HepG2 (cell line): Measurements from ENCODE around the gene LIG4. TPM values are rescaled to one million over a fixed set of nuclear protein-coding genes. Genes with fewer than 3 reads are reported as not detected.
A peak's percentile ranks its signal among the peaks of the same experiment; 100 is the strongest.

Source experiments
- CHD2 ChIP-seq: IDR thresholded peaks from 2 replicates; pipeline ENCODE4 v1.6.1; 2011; ENCODE audit warnings: low read depth, low read length, improper control_type of control experiment
- HNRNPLL ChIP-seq: fragments of 200-400 bp; formaldehyde crosslinking; IDR thresholded peaks from 2 replicates; pipeline ENCODE4 v1.6.1; 2017; ENCODE audit warnings: mild to moderate bottlenecking, low read depth, low read length; ENCODE audit not compliant: poor library complexity, severe bottlenecking
- MLLT10 ChIP-seq: sonication (generic); formaldehyde crosslinking; IDR thresholded peaks from 2 replicates; pipeline ENCODE4 v1.4.0; 2020; ENCODE audit warnings: missing genetic modification reagents
- MXD4 ChIP-seq: IDR thresholded peaks from 2 replicates; pipeline ENCODE4 v1.6.1; 2016; ENCODE audit warnings: mild to moderate bottlenecking, missing biosample characterization, missing genetic modification reagents
- PHF8 ChIP-seq: sonication (generic); formaldehyde crosslinking; IDR thresholded peaks from 2 replicates; pipeline ENCODE4 v1.5.0; 2020; ENCODE audit warnings: missing genetic modification reagents
- POGZ ChIP-seq: sonication (generic); formaldehyde crosslinking; IDR thresholded peaks from 2 replicates; pipeline ENCODE4 v1.4.0; 2020; ENCODE audit warnings: mild to moderate bottlenecking, missing genetic modification reagents
- polyA plus RNA-seq, 8 experiments: library from polyadenylated mRNA; depleted of rRNA in 3 of 8; stranded (reverse) in 7 of 8; unstranded in 1 of 8; fragments of >200 nt; fragmentation: Illumina TruSeq in 4 of 8; extraction: Trizol in 4 of 8; gene quantifications; 2 replicates each; pipeline versions ENCODE4 v1.2.1 to v1.2.3, GENCODE V29; 2011 to 2016; ENCODE audit warnings: low read depth in 4 of 8, missing spikeins in 1 of 8, mixed read lengths in 1 of 8; ENCODE audit not compliant: insufficient read depth in 1 of 8
- total RNA-seq, 5 experiments: library from RNA; depleted of rRNA; stranded (reverse); fragments of >200 nt; fragmentation: Illumina TruSeq; extraction: Trizol; gene quantifications; 2 replicates each; pipeline ENCODE4 v1.2.3, GENCODE V29; 2016; ENCODE audit warnings: low read depth in 1 of 5
- TF ChIP-seq, protein P1 (sequence below): sonication (generic); formaldehyde crosslinking; IDR thresholded peaks from 2 replicates; pipeline ENCODE4 v1.4.0; 2020; ENCODE audit warnings: missing genetic modification reagents
- TF ChIP-seq, protein P2 (sequence below): sonication (generic); formaldehyde crosslinking; IDR thresholded peaks from 2 replicates; pipeline ENCODE4 v1.5.1; 2020; ENCODE audit warnings: mild to moderate bottlenecking, missing genetic modification reagents, moderate library complexity
- TF ChIP-seq, protein P3 (sequence below): conservative IDR thresholded peaks from 2 replicates; pipeline ENCODE4 v1.6.1; 2018; ENCODE audit warnings: missing genetic modification reagents

Gene LIG4
- total and polyA plus RNA-seq, 2 of the 13 experiments (the other 11 are each of a cell fraction or from before 2014, with no cell fraction given): 4.0 to 4.5 TPM

DNA sequence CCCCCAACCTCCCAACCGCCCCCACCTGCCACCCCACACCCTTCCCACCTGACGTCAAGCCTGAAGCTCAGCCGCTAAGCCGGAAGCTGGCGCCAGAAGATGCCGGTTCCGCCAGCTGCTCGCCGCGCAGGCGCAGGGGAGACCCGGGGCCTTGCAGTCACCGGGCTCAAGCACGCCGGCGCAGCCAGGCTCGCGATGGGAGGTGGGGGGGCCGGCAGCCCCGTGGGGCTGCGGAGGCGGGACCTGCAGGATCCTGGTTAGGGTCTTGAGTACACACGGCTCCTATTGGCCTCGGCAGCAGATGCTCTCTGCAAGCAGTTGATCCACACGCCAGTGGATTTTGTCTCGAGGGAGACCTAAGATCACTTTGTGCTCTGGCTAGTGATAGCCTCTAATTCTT, at the start of gene LIG4 (continued):
- TF ChIP-seq, protein P1, sequence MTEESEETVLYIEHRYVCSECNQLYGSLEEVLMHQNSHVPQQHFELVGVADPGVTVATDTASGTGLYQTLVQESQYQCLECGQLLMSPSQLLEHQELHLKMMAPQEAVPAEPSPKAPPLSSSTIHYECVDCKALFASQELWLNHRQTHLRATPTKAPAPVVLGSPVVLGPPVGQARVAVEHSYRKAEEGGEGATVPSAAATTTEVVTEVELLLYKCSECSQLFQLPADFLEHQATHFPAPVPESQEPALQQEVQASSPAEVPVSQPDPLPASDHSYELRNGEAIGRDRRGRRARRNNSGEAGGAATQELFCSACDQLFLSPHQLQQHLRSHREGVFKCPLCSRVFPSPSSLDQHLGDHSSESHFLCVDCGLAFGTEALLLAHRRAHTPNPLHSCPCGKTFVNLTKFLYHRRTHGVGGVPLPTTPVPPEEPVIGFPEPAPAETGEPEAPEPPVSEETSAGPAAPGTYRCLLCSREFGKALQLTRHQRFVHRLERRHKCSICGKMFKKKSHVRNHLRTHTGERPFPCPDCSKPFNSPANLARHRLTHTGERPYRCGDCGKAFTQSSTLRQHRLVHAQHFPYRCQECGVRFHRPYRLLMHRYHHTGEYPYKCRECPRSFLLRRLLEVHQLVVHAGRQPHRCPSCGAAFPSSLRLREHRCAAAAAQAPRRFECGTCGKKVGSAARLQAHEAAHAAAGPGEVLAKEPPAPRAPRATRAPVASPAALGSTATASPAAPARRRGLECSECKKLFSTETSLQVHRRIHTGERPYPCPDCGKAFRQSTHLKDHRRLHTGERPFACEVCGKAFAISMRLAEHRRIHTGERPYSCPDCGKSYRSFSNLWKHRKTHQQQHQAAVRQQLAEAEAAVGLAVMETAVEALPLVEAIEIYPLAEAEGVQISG (CRISPR knock-in tag): peak; percentile 49; the same call in 1 of the 2 replicates
- TF ChIP-seq, protein P2, sequence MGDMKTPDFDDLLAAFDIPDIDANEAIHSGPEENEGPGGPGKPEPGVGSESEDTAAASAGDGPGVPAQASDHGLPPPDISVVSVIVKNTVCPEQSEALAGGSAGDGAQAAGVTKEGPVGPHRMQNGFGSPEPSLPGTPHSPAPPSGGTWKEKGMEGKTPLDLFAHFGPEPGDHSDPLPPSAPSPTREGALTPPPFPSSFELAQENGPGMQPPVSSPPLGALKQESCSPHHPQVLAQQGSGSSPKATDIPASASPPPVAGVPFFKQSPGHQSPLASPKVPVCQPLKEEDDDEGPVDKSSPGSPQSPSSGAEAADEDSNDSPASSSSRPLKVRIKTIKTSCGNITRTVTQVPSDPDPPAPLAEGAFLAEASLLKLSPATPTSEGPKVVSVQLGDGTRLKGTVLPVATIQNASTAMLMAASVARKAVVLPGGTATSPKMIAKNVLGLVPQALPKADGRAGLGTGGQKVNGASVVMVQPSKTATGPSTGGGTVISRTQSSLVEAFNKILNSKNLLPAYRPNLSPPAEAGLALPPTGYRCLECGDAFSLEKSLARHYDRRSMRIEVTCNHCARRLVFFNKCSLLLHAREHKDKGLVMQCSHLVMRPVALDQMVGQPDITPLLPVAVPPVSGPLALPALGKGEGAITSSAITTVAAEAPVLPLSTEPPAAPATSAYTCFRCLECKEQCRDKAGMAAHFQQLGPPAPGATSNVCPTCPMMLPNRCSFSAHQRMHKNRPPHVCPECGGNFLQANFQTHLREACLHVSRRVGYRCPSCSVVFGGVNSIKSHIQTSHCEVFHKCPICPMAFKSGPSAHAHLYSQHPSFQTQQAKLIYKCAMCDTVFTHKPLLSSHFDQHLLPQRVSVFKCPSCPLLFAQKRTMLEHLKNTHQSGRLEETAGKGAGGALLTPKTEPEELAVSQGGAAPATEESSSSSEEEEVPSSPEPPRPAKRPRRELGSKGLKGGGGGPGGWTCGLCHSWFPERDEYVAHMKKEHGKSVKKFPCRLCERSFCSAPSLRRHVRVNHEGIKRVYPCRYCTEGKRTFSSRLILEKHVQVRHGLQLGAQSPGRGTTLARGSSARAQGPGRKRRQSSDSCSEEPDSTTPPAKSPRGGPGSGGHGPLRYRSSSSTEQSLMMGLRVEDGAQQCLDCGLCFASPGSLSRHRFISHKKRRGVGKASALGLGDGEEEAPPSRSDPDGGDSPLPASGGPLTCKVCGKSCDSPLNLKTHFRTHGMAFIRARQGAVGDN (CRISPR knock-in tag): peak; percentile 81
- TF ChIP-seq, protein P3, sequence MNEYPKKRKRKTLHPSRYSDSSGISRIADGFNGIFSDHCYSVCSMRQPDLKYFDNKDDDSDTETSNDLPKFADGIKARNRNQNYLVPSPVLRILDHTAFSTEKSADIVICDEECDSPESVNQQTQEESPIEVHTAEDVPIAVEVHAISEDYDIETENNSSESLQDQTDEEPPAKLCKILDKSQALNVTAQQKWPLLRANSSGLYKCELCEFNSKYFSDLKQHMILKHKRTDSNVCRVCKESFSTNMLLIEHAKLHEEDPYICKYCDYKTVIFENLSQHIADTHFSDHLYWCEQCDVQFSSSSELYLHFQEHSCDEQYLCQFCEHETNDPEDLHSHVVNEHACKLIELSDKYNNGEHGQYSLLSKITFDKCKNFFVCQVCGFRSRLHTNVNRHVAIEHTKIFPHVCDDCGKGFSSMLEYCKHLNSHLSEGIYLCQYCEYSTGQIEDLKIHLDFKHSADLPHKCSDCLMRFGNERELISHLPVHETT (CRISPR knock-in tag): no peak
- TF ChIP-seq HNRNPLL: peak; percentile 62
- TF ChIP-seq POGZ (CRISPR knock-in tag): peak; percentile 47
- TF ChIP-seq CHD2: peak; percentile 52
- TF ChIP-seq MXD4 (CRISPR knock-in tag): 0 out of 2 replicates have a peak, but pooled peaks have one; percentile 25
- TF ChIP-seq MLLT10 (CRISPR knock-in tag): no peak
- TF ChIP-seq PHF8 (CRISPR knock-in tag): peak; percentile 40; the same call in 1 of the 2 replicates
